Memory B cell (primary cell): ENCODE measurements around the gene CACNA2D2.

Experiments used
- ATAC-seq: fragments of 150-1000 bp; cut with Tn5 transposase; 2 replicates; pipeline ENCODE4 v1.10.0; 2021; ENCODE audit warnings: low read depth, mild to moderate bottlenecking, moderate library complexity
- DNase-seq, 2 donors: peaks; one replicate each; pipeline ENCODE4 v3.0.0; 2022; ENCODE audit warnings: low spot score in 2 of 2
- H3K27ac Mint-ChIP-seq: one replicate; pipeline ENCODE4 v1.8.0; 2022; ENCODE audit warnings: mild to moderate bottlenecking, moderate library complexity, mixed read lengths
- H3K27me3 Mint-ChIP-seq: one replicate; pipeline ENCODE4 v1.8.0; 2022; ENCODE audit warnings: mixed read lengths
- H3K36me3 Mint-ChIP-seq: one replicate; pipeline ENCODE4 v1.8.0; 2022; ENCODE audit warnings: mild to moderate bottlenecking, mixed read lengths
- H3K4me1 Mint-ChIP-seq: one replicate; pipeline ENCODE4 v1.8.0; 2022; ENCODE audit warnings: mixed read lengths
- H3K4me3 Mint-ChIP-seq: one replicate; pipeline ENCODE4 v1.8.0; 2022; ENCODE audit warnings: mild to moderate bottlenecking, moderate library complexity, mixed read lengths
- H3K9me3 Mint-ChIP-seq: one replicate; pipeline ENCODE4 v1.8.0; 2022; ENCODE audit warnings: mixed read lengths

CACNA2D2 gene

DNA sequence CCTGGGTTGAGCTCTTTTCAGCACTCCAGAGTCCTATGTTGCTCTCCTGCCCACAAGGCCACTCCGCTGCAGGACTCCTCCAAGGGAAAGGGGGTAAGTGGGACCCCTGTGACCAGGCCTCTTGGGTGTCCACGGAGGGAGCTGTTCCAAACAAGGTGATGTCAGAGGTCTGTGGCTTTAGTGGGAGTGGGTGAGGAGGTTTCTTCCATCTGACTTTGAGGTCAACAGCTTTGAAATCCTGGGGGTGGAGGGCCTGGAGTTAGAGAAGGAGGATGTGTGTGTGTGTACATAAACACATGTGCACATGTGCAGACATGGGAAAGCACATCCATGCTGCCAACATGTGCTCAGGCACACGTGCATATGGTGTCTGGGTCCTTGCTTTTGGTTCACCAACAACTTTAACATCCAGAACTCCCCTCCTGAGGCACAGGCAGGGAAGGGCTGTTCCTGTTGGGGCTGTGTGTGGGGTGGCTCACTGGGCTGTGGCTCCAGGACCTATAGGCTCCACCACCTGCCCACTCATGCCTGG, 92.8 kb downstream of the CACNA2D2 start:
- H3K36me3 Mint-ChIP-seq: peaks cover 3% of the 10 kb centered on the region
- H3K27me3 Mint-ChIP-seq: peaks cover 17% of the 10 kb centered on the region
- DNase-seq (no peak), ATAC-seq (no peak)
- no peak overlapping the region for H3K4me3 Mint-ChIP-seq
- H3K27ac Mint-ChIP-seq: no peak overlapping the region
- no peaks in the 10 kb centered on the region for H3K4me1 Mint-ChIP-seq
- peaks cover 3% of the 10 kb centered on the region for H3K9me3 Mint-ChIP-seq

DNA sequence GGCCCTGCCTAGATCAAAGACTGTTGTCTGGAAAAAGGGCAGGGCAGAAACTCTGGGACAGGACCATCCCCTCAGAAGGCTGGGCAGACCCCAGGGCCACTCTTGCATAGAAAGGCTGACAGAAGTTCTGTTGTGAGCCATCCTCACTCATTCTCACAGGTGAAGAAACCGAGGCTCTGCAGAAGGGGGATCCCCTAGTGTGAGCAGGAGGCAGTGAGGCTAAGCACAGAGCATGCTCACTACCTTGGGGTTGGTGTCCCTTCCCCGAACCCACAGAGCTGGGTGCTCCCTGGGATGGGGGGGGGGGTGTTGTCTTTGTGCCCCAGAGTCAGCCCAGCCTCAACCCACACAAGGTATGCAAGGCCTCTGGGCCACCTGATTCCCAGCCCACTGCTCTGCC, 93.2 kb downstream of the CACNA2D2 start:
- Mint-ChIP-seq H3K27ac (no peak overlapping the region), H3K4me1 (no peaks in the 10 kb centered on the region), H3K27me3 (peaks cover 17% of the 10 kb centered on the region), H3K4me3 (no peak overlapping the region), H3K36me3 (peaks cover 3% of the 10 kb centered on the region), H3K9me3 (peaks cover 3% of the 10 kb centered on the region)
- no peak for ATAC-seq
- no peak for DNase-seq

DNA sequence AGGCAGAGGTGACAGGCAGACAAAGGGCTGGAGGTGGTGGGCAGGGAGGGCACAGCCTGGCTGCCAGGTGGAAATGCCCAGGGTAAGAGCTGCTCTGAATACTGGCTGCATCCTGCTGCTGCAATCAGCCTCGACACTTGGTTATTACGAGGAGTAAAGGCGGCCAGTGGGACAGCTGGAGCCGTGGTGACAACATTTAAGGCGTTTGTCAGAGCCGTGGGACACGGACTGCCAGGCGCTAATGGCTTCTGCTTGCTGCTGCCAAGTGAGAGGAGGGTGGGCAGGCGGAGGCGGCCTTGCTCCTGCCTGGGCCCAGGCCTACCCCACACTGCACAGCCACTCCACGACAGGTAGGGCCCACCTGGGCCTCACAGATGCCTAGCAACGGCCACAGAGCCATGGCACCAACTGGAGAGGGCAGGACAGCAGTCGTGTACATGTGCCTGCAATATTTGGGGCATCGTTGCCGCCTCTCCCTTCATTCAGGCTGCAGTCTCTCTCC, 94.9 kb downstream of the CACNA2D2 start:
- H3K4me1 Mint-ChIP-seq: no peaks in the 10 kb centered on the region
- DNase-seq: no peak
- ATAC-seq: no peak
- peaks cover 3% of the 10 kb centered on the region for H3K9me3 Mint-ChIP-seq
- H3K36me3 Mint-ChIP-seq: peaks cover 3% of the 10 kb centered on the region
- H3K4me3 Mint-ChIP-seq: no peak overlapping the region
- H3K27me3 Mint-ChIP-seq: peaks cover 23% of the 10 kb centered on the region
- no peak overlapping the region for H3K27ac Mint-ChIP-seq

DNA sequence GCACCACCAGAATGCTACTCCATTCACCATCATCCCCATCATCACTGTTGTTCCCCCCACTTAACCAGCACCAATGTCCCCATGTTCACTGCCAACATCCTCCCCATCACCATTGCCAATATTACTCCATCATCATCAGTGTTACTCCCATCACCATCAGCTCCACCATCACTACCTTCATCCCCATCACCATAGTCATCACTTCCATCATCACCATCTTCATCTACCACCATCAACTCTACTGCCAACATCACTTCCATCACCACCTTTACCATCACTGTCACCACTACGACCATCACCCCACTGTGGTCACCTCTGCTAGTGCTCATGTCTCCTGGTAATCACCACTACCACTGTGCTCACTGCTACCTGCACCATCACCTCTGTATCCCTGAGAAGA, 96.9 kb downstream of the CACNA2D2 start:
- Mint-ChIP-seq H3K4me3 (no peak overlapping the region), H3K27ac (no peak overlapping the region), H3K27me3 (peaks cover 27% of the 10 kb centered on the region), H3K9me3 (peaks cover 3% of the 10 kb centered on the region), H3K4me1 (no peaks in the 10 kb centered on the region), H3K36me3 (peaks cover 3% of the 10 kb centered on the region)
- DNase-seq: no peak
- no peak for ATAC-seq

DNA sequence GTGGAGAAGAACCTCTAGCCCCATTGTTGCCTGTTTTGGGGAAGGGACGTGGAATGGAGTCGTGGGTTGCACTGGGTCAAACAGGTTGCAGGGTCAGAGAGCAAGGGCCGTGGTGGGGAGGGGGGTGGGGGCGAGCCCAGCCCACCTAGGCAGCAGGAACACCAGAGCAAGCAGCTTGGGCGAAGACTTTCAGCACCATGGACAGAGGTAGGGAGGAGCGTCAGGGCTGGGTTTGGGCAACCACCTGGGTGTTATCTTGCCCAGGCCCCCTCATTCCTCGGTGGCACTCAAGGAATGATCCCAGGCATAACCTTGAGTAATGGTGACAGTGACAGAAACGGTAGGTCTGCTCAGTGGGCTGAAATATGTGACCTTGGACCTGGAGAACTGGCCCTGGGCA, 98.2 kb downstream of the CACNA2D2 start:
- Mint-ChIP-seq H3K36me3 (peaks cover 3% of the 10 kb centered on the region), H3K4me3 (no peak overlapping the region), H3K9me3 (peaks cover 3% of the 10 kb centered on the region), H3K4me1 (no peaks in the 10 kb centered on the region), H3K27ac (no peak overlapping the region), H3K27me3 (peaks cover 18% of the 10 kb centered on the region)
- no peak for ATAC-seq
- DNase-seq: peak in 1 of 2 donors; percentile 12

DNA sequence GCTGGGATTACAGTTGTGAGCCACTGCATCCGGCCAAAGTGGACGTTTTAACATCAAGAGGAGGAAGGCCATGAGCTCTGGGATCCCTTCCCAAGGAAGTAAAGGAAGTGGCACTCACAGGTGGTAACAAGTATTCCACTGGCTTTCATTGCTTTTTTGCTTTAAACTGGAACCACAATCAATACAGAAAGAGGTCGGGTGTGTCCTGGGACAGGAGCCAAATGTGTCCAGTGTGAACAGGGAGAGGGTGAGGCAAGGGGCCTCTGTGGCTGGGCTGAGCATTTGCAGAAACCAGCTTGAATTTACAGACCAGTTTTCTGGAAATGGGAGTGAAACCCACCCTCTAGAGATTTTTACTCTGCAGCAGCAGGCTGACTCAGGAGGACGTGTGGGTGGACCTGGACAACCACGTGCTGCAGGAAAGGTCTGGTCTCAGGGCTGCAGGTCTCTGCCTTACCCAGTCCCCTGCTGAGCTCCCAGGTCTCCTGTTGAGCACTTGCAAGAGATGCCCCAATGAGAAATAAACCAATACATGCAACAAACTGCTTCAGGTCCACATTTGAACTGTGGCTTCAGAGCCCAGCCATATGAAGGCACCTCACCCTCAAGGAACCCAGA, 101.3 kb downstream of the CACNA2D2 start:
- DNase-seq (no peak), ATAC-seq (no peak)
- Mint-ChIP-seq H3K9me3 (peaks cover 3% of the 10 kb centered on the region), H3K4me1 (no peaks in the 10 kb centered on the region), H3K27me3 (peaks cover 16% of the 10 kb centered on the region), H3K36me3 (peaks cover 3% of the 10 kb centered on the region), H3K4me3 (no peak overlapping the region), H3K27ac (no peak overlapping the region)

DNA sequence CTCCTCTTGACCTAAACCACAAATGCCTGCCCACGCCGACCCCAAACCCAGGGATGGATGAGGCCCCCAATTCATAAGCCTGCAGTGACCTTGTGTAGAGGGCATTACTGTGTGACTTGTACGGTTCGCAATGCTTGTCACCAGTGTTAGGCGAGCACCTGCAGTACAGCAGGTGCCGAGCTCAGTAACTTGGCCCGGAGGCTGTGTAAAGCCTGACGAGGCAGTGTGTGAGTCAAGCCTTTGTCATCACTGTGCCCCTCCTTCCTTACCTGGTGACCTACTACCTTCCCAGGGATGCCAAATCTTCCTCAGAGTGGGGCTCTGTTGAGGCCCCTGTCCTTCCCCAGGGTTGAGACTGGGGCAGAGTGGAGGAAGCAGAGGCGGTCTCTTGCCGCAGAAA, 106.9 kb downstream of the CACNA2D2 start:
- Mint-ChIP-seq H3K27me3 (peaks cover 5% of the 10 kb centered on the region), H3K4me3 (no peak overlapping the region), H3K4me1 (no peaks in the 10 kb centered on the region), H3K9me3 (no peaks in the 10 kb centered on the region), H3K27ac (no peak overlapping the region), H3K36me3 (no peaks in the 10 kb centered on the region)
- DNase-seq: no peak
- no peak for ATAC-seq

DNA sequence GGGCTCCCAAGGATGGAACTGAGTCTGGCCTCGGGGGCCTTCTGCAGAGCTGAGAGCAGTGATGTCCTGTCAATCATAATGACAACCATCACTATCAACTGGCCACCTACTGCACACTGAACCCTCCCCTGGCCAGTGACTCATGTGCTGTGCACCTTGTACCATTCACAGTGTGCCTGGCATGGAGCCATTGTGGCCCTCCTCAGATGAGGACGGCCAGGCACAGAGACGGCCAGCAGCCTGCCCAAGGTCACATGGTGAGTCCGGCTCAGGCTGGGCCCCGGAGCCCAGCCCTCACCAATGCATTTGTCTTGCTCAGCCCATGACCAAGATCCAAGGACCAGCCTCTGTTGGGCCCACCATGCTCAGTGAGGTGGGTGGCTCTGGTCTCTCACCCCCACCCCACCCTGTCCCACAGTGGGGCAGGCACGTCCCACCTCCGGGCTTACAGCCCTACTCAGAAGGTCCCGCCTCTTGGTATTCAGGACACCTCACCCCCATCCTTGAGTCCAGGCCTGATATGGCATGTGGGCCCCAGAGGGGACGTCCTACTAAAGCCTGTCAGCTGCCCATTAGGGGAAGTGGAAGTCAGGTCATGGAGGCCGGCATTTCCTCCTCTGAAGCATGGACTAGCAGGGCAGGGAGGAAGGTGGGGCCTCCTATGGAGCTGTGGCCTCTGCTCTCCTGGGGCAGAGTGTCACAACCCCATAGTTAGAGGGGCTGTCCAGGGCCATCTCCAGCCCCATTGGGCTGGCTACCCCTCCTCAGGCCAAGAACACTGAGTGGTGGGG, 108.2 kb downstream of the CACNA2D2 start:
- Mint-ChIP-seq H3K36me3 (no peaks in the 10 kb centered on the region), H3K4me3 (no peak overlapping the region), H3K27ac (no peak overlapping the region), H3K4me1 (no peaks in the 10 kb centered on the region), H3K27me3 (peaks cover 5% of the 10 kb centered on the region), H3K9me3 (no peaks in the 10 kb centered on the region)
- ATAC-seq (no peak), DNase-seq (no peak)

DNA sequence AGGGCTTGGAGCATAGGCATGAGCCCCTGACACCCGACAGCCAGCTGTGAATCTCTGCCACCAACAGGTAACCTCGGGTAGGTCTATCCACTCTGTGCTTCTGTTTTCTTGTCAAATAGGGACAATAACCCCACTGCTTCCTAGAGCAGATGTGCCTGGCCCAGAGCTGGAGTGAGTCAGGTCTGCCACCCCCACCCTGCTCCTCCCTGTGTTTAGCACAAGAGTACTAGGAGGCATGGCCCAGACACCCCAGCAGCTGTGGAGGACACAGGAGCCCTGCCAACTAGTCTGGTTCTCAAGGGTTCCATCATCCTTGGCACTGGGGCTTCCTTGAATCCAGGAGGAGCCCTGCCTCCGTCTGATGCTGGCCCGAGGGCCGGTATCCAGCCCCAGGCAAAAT, 110.4 kb downstream of the CACNA2D2 start:
- no peaks in the 10 kb centered on the region for H3K36me3 Mint-ChIP-seq
- H3K27ac Mint-ChIP-seq: no peak overlapping the region
- no peak for ATAC-seq
- peaks cover 5% of the 10 kb centered on the region for H3K27me3 Mint-ChIP-seq
- no peaks in the 10 kb centered on the region for H3K9me3 Mint-ChIP-seq
- no peaks in the 10 kb centered on the region for H3K4me1 Mint-ChIP-seq
- no peak overlapping the region for H3K4me3 Mint-ChIP-seq
- DNase-seq: no peak

DNA sequence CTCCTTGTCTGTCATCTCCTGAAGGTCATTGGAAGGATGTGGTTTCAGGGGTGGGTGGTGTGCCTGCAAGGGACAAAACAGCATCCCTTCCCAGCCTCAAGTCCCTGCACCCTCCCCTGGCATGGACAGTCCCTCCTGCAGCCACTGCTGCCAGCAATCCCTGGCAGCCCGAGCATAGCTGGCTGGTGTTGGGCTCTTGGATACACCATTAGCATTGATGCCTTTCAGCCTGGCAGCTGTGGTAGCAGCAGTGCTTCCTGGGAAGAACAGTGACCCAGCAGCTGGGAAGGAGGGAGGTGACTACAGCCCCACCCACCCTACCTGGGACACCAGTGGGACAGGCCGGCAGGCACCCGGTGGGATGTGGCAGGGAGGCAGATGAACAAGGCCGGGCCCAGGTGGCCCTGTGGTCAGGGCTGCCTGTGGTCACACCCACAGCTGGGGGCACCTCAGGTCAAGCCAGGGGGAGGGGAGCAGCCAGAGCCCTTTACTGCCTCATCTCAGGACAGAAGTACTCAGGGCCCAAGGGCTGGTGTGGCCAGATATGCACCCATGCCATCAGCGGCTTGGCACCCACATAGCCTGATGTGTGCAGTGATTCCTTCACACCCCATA, 111.2 kb downstream of the CACNA2D2 start:
- no peak overlapping the region for H3K4me3 Mint-ChIP-seq
- peaks cover 5% of the 10 kb centered on the region for H3K27me3 Mint-ChIP-seq
- DNase-seq (no peak), ATAC-seq (no peak)
- H3K27ac Mint-ChIP-seq: no peak overlapping the region
- H3K9me3 Mint-ChIP-seq: no peaks in the 10 kb centered on the region
- no peaks in the 10 kb centered on the region for H3K36me3 Mint-ChIP-seq
- H3K4me1 Mint-ChIP-seq: no peaks in the 10 kb centered on the region

DNA sequence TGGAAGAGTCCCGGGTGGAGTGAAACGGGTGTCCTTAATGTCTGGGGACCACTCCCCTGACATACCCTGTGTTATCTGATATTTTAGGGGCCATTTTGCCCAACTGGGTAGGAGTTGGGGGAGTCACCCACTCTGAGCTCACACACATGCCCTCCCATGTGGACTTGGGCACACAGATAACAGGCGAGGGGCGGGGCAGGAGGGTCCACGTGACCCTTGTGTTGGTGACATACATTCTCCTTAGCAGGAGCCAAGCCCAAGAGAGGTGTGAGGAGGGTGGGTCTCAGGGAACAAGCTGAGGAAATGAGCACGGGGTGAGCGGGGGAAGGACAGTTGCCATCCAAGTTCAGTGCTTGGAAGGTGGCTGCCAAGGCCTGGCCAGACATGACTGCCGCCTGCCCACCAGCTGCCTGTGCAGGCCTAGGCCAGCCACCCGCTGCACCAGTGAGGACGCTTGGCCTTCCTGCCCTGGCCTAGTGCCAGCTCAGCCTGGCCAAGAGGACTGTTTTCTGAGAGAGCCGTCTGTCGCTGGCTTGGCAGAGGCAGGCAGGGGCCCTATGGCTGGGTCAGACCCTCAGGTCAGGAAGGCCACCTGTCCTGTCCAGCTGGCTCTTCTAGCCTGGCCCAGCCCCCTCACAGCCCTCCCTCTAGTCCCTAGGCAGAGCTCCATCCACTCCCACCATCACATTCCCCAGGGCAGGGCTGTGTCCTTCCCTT, 112.8 kb downstream of the CACNA2D2 start:
- no peaks in the 10 kb centered on the region for H3K4me1 Mint-ChIP-seq
- ATAC-seq (no peak), DNase-seq (no peak)
- H3K36me3 Mint-ChIP-seq: no peaks in the 10 kb centered on the region
- no peaks in the 10 kb centered on the region for H3K9me3 Mint-ChIP-seq
- no peak overlapping the region for H3K4me3 Mint-ChIP-seq
- peaks cover 1% of the 10 kb centered on the region for H3K27me3 Mint-ChIP-seq
- no peak overlapping the region for H3K27ac Mint-ChIP-seq

DNA sequence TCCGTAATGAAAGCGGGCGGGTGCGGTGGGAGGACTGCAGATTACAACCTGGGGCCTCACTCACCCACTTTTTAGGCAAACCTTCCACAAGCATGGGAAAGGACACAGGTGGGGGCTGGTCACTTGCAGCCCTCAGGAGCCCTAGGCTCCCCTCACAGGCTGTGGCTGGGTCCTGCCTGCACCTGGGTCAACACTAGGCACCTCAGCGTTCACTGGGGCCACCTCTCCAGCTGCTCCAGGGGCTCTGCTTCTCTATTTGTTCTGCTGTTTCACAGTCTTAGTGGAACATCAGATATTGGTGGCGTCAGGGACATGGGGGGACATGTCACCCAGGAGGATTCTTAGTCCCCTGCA, 114.0 kb downstream of the CACNA2D2 start:
- no peaks in the 10 kb centered on the region for H3K4me1 Mint-ChIP-seq
- DNase-seq (no peak), ATAC-seq (no peak)
- H3K27me3 Mint-ChIP-seq: peaks cover 4% of the 10 kb centered on the region
- no peaks in the 10 kb centered on the region for H3K9me3 Mint-ChIP-seq
- no peak overlapping the region for H3K4me3 Mint-ChIP-seq
- H3K27ac Mint-ChIP-seq: no peak overlapping the region
- no peaks in the 10 kb centered on the region for H3K36me3 Mint-ChIP-seq

DNA sequence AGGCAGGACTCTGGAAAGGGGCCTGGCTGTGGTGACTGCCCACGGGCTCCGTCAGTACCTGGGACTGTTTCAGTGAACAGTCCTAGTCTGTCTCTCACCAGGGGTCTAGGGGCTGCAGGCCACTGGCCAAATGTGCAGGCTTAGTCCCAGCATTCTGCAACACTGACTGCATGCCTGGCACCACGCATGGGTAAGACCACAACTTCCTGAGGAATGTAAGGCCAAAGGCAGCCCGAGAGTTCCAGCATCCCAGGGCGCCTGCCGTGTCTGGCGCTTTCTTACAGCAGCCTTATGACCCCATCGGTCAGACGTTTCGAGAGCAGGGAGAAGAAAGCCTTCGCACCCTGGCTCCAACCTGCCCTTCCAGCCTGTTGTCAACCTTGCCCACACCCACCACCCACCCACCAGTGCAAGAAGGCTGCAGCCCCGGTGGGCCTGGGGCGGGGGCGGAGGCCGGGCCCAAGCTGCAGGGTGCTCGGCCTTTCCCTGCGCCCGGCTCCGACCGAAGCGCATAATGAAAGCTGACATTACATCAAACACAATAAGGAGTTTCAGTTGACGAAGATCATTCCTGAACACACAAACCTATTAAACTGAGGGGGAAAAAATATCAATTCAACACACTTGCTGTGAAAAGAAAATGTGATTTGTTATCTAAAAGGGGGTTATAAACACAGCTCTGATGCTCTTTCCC, 114.6 kb downstream of the CACNA2D2 start:
- Mint-ChIP-seq H3K4me3 (no peak overlapping the region), H3K9me3 (no peaks in the 10 kb centered on the region)

More for the DNA sequence above, 114.6 kb downstream of the CACNA2D2 start:
- Mint-ChIP-seq H3K27me3 (peaks cover 4% of the 10 kb centered on the region), H3K27ac (no peak overlapping the region), H3K4me1 (no peaks in the 10 kb centered on the region), H3K36me3 (no peaks in the 10 kb centered on the region)
- DNase-seq (no peak), ATAC-seq (no peak)
